Glutamatergic neuron (in vitro differentiated cells): ENCODE measurements around the gene DYNLT5. TPM values are rescaled to one million over a fixed set of nuclear protein-coding genes. Genes with fewer than 3 reads are reported as not detected.

Experiments
- DNase-seq: peaks from one replicate; pipeline ENCODE4 v3.0.0; 2022
- H3K27ac Mint-ChIP-seq: one replicate; pipeline ENCODE4 v1.8.0; 2020; ENCODE audit warnings: mild to moderate bottlenecking, mixed read lengths, inconsistent platforms; ENCODE audit not compliant: unreplicated experiment
- H3K27me3 Mint-ChIP-seq: one replicate; pipeline ENCODE4 v1.8.0; 2020; ENCODE audit warnings: mild to moderate bottlenecking, moderate library complexity, mixed read lengths, inconsistent platforms; ENCODE audit not compliant: unreplicated experiment
- H3K36me3 Mint-ChIP-seq: one replicate; pipeline ENCODE4 v1.8.0; 2020; ENCODE audit warnings: mild to moderate bottlenecking, mixed read lengths, inconsistent platforms; ENCODE audit not compliant: unreplicated experiment
- H3K4me1 Mint-ChIP-seq: one replicate; pipeline ENCODE4 v1.8.0; 2020; ENCODE audit warnings: mild to moderate bottlenecking, low read depth, mixed read lengths, inconsistent platforms; ENCODE audit not compliant: unreplicated experiment
- H3K4me3 Mint-ChIP-seq: one replicate; pipeline ENCODE4 v1.8.0; 2020; ENCODE audit warnings: mild to moderate bottlenecking, mixed read lengths, inconsistent platforms; ENCODE audit not compliant: unreplicated experiment
- H3K9me3 Mint-ChIP-seq: one replicate; pipeline ENCODE4 v1.8.0; 2020; ENCODE audit warnings: mild to moderate bottlenecking, moderate library complexity, mixed read lengths, inconsistent platforms; ENCODE audit not compliant: unreplicated experiment
- CTCF ChIP-seq: fragments of 200-600 bp; sonication (generic); IDR thresholded peaks from one replicate; pipeline ENCODE4 v1.5.0; 2021; ENCODE audit not compliant: partially characterized antibody, unreplicated experiment
- total RNA-seq: library from RNA; stranded (reverse); fragmentation: NEBNext Ultra II Directional; extraction: Animal tissue kit (Norgen Biotek cat#: 25700); gene quantifications from one replicate; pipeline ENCODE4 v1.2.1, GENCODE V29; 2021; ENCODE audit not compliant: unreplicated experiment

DYNLT5 gene
- total RNA-seq, 1 donor from 2014 or later: 1.4 TPM

- no peak for TF ChIP-seq CTCF
Observed at GRCh38 chr1:66757722-66758240, 5.5 kb downstream of the DYNLT5 start.

GRCh38 chr1:66758241-66758755 lies 6.0 kb downstream of the DYNLT5 start:
- H3K36me3 Mint-ChIP-seq: peaks cover under 1% of the 10 kb centered on the region
- no peak for DNase-seq
- H3K4me3 Mint-ChIP-seq: peak overlapping the region; percentile 47
- peaks cover 11% of the 10 kb centered on the region for H3K4me1 Mint-ChIP-seq
- no peaks in the 10 kb centered on the region for H3K27me3 Mint-ChIP-seq
- H3K9me3 Mint-ChIP-seq: no peaks in the 10 kb centered on the region
- no peak for TF ChIP-seq CTCF
- H3K27ac Mint-ChIP-seq: peak overlapping the region; percentile 73

More at GRCh38 chr1:66757722-66758240, 5.5 kb downstream of the DYNLT5 start:
- Mint-ChIP-seq H3K4me1 (peaks cover 14% of the 10 kb centered on the region), H3K27ac (peak overlapping the region; percentile 73), H3K36me3 (no peaks in the 10 kb centered on the region), H3K9me3 (no peaks in the 10 kb centered on the region), H3K4me3 (peak overlapping the region; percentile 47), H3K27me3 (peaks cover 1% of the 10 kb centered on the region)
- DNase-seq: no peak

- peaks cover 4% of the 10 kb centered on the region for H3K36me3 Mint-ChIP-seq
- H3K4me3 Mint-ChIP-seq: no peak overlapping the region
- no peaks in the 10 kb centered on the region for H3K27me3 Mint-ChIP-seq
- no peak for TF ChIP-seq CTCF
- no peak overlapping the region for H3K27ac Mint-ChIP-seq
- no peaks in the 10 kb centered on the region for H3K9me3 Mint-ChIP-seq
- peaks cover 11% of the 10 kb centered on the region for H3K4me1 Mint-ChIP-seq
- DNase-seq: no peak
Observed at GRCh38 chr1:66760506-66760905, 8.2 kb downstream of the DYNLT5 start.

- no peak for TF ChIP-seq CTCF
- no peaks in the 10 kb centered on the region for H3K27me3 Mint-ChIP-seq
- H3K9me3 Mint-ChIP-seq: no peaks in the 10 kb centered on the region
- no peak overlapping the region for H3K4me3 Mint-ChIP-seq
- H3K27ac Mint-ChIP-seq: no peak overlapping the region
- peaks cover 4% of the 10 kb centered on the region for H3K36me3 Mint-ChIP-seq
- no peak for DNase-seq
- peaks cover 11% of the 10 kb centered on the region for H3K4me1 Mint-ChIP-seq
Observed at GRCh38 chr1:66761221-66761620, 9.0 kb downstream of the DYNLT5 start.

GRCh38 chr1:66764994-66765578 lies 12.8 kb downstream of the DYNLT5 start:
- H3K27ac Mint-ChIP-seq: no peak overlapping the region
- DNase-seq: no peak
- no peaks in the 10 kb centered on the region for H3K4me1 Mint-ChIP-seq
- peak; percentile 82 for TF ChIP-seq CTCF
- no peak overlapping the region for H3K4me3 Mint-ChIP-seq
- no peaks in the 10 kb centered on the region for H3K9me3 Mint-ChIP-seq
- no peaks in the 10 kb centered on the region for H3K27me3 Mint-ChIP-seq
- H3K36me3 Mint-ChIP-seq: peaks cover 4% of the 10 kb centered on the region
